Esophagus squamous epithelium (tissue), 5 donors: ENCODE data around the gene FYN. TPM values are rescaled to one million over a fixed set of nuclear protein-coding genes. Genes with fewer than 3 reads are reported as not detected.

Source experiments
- DNase-seq: peaks from one replicate; lab custom pipeline; 2025; lab: John Stamatoyannopoulos, UW
- H3K27ac ChIP-seq, 4 donors: fragments of 200-600 bp; sonication (generic); one replicate each; pipeline ENCODE4 v1.5.1; 2016 to 2019; ENCODE audit warnings: mild to moderate bottlenecking in 1 of 4
- H3K27me3 ChIP-seq, 4 donors: fragments of 200-600 bp; sonication (generic); 1 replicate in 3 of 4; 2 replicates in 1 of 4; pipeline versions ENCODE4 v1.5.1 to v1.6.0; 2017 to 2021; ENCODE audit warnings: antibody characterized with exemption in 1 of 4
- H3K36me3 ChIP-seq, 3 donors: fragments of 200-600 bp; sonication (generic); one replicate each; pipeline ENCODE4 v1.5.1; 2016 to 2019
- H3K4me1 ChIP-seq, 3 donors: fragments of 200-600 bp; sonication (generic); one replicate each; pipeline ENCODE4 v1.5.1; 2017 to 2019
- H3K4me3 ChIP-seq, 4 donors: fragments of 200-600 bp; sonication (generic); 1 replicate in 3 of 4; 2 replicates in 1 of 4; pipeline ENCODE4 v1.5.1; 2016 to 2019; ENCODE audit warnings: mild to moderate bottlenecking in 2 of 4, moderate library complexity in 1 of 4
- H3K9me3 ChIP-seq, 3 donors: fragments of 200-600 bp; sonication (generic); one replicate each; pipeline ENCODE4 v1.5.1; 2016 to 2019
- CTCF ChIP-seq, 6 experiments: fragments of 450-650 bp in 4 of 6; fragments of 200-600 bp in 2 of 6; sonication (generic) in 2 of 6; IDR thresholded peaks; one replicate each; pipeline ENCODE4 v1.5.1; 2016 to 2019; ENCODE audit warnings: antibody characterized with exemption in 6 of 6, mild to moderate bottlenecking in 4 of 6, moderate library complexity in 4 of 6
- POLR2A ChIP-seq, 4 donors: fragments of 450-650 bp; IDR thresholded peaks; one replicate each; pipeline ENCODE4 v1.6.1; 2017; ENCODE audit warnings: antibody characterized with exemption in 4 of 4, mild to moderate bottlenecking in 4 of 4, moderate library complexity in 3 of 4
- WGBS, 2 donors: methylation state at CpG; one replicate each; pipeline ENCODE4 v1.1.5; 2018; 5-methylcytosine and 5-hydroxymethylcytosine counted together
- intact Hi-C: fragments of 100-400 bp; cut with DNase I; formaldehyde crosslinking; loops from one replicate; pipeline ENCODE4 v1.15.0; 2022
- total RNA-seq, 4 donors: library from RNA; depleted of rRNA; stranded (reverse); fragments of >200 nt; gene quantifications; one replicate each; pipeline ENCODE4 v1.1.0, GENCODE V29; 2016
- donor health status: DM: yes; HTN: yes; CAD: no.

Gene FYN
- total RNA-seq, 4 donors from 2014 or later = 11.8 to 54.6 (median 21.4) TPM

- H3K4me3 ChIP-seq = no peak overlapping the region
- TF ChIP-seq POLR2A (IDR thresholded peaks at IDR 0.05) (no peak), CTCF (IDR thresholded peaks at IDR 0.05) (no peak)
- intact Hi-C loops = no loop called here
- H3K4me1 ChIP-seq = peaks cover 0 to 26% (median 2%) of the 10 kb centered on the region in 3 donors
- no peak for DNase-seq
- no peaks in the 10 kb centered on the region for H3K27me3 ChIP-seq
- no peaks in the 10 kb centered on the region for H3K36me3 ChIP-seq
- H3K27ac ChIP-seq = peak overlapping the region in 2 of 4 donors; percentile 22 to 72
- no peaks in the 10 kb centered on the region for H3K9me3 ChIP-seq
Measured at GRCh38 chr6:111752476-111752875, 120.8 kb downstream of the FYN start.

DNA sequence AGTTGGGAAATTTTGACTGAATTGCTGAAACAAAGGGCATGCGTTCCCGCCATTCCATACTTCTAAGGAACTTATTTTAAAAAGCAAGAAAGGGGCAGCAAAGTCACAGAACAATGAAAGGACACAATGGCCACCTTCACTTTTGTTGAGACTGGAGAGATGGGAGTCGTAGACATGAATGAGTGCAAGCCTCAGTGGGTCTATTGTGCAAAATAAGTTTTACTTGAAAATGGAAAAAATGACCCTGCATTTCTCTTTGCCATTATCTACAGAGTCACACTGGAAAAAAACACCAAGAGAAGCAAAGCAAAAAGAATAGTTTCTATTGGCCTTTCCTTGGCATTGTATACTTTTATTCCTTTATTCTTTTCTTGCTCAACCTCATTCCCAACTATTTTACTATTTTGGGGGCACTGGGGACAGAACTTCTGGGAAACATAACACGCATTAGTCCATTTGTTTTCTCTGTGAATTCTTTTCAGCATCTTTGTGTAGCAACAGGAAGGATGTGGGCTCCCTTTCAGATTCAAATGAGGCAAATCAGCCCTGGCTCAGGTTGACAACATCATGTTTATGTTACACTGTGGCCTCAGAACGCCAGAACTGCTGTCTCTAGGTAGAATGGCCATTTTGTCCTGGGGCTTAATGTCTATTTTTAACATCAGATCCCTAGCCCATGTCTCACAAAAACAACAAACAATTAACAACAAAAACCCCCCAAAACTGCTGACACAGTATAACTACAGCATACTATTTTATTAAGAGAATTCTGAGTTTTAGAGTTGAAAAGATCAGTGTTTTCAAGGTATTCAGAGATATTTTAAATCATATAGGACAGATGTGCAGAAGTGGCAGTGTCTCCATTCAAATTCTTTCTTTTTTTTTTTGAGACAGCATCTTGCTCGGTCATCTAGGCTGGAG lies 122.2 kb downstream of the FYN start:
- Histone ChIP-seq H3K9me3 (no peaks in the 10 kb centered on the region), H3K36me3 (no peaks in the 10 kb centered on the region), H3K27me3 (no peaks in the 10 kb centered on the region), H3K4me3 (no peak overlapping the region), H3K4me1 (peaks cover 0 to 35% (median 3%) of the 10 kb centered on the region in 3 donors), H3K27ac (peak overlapping the region; percentile 9 to 72 (median 50))
- TF ChIP-seq POLR2A (IDR thresholded peaks at IDR 0.05) (peak in 1 of 4 donors; percentile 33), CTCF (IDR thresholded peaks at IDR 0.05) (no peak)
- intact Hi-C loops = no loop called here
- DNase-seq = no peak
- 65 to 67% methylated on average over 6 of the region's 6 CpGs for WGBS, 2 donors

DNA sequence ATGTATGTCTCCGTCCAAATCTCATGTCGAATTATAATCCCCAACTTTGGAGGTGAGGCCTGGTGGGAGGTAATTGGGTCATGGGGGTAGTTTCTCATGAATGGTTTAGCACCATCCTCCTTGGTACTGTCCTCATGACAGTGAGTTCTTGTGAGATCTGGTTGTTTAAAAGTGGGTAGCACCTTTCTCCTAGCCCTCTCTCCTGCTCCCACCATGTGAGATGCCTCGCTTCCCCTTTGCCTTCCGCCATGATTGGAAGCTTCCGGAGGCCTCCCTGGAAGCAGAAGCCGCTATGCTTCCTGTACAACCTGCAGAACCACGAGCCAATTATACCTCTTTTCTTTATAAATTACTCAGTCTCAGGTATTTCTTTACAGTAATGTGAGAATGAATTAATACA lies 123.1 kb downstream of the FYN start:
- 86 to 88% methylated on average over 7 of the region's 7 CpGs for WGBS, 2 donors
- Histone ChIP-seq H3K4me3 (no peak overlapping the region), H3K36me3 (no peaks in the 10 kb centered on the region), H3K9me3 (no peaks in the 10 kb centered on the region), H3K27me3 (no peaks in the 10 kb centered on the region), H3K4me1 (peaks cover 0 to 43% (median 3%) of the 10 kb centered on the region in 3 donors), H3K27ac (peak overlapping the region in 3 of 4 donors; percentile 11 to 72 (median 14))
- TF ChIP-seq CTCF (IDR thresholded peaks at IDR 0.05) (no peak), POLR2A (IDR thresholded peaks at IDR 0.05) (no peak)
- DNase-seq = no peak
- intact Hi-C loops = no loop called here

DNA sequence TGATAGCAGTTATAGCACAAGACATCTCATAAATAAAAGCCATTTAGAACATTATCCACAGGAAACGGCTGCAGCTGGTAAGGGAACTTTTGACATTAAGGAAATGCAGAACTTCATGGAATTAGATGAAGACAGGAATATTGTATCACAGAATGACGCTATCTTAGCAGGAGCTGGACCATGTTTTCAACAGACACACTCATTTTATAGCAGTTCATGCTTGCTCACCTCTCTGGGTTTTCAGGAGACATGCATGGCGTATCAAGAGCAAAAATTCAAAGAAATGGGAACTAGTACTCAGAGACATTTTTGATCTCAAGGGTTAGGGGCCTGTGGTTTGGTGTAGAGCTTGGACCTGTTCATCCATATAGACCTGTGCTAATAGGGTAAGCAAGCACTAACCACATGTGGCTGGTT lies 125.0 kb downstream of the FYN start:
- 71 to 85% methylated on average over 3 of the region's 3 CpGs for WGBS, 2 donors

More for the DNA sequence above, 125.0 kb downstream of the FYN start:
- Histone ChIP-seq H3K36me3 (no peaks in the 10 kb centered on the region), H3K4me1 (peaks cover 0 to 56% (median 19%) of the 10 kb centered on the region in 3 donors), H3K27me3 (no peaks in the 10 kb centered on the region), H3K27ac (peak overlapping the region in 1 of 4 donors; percentile 15), H3K9me3 (no peaks in the 10 kb centered on the region), H3K4me3 (no peak overlapping the region)
- no peak for DNase-seq
- TF ChIP-seq POLR2A (IDR thresholded peaks at IDR 0.05) (no peak), CTCF (IDR thresholded peaks at IDR 0.05) (no peak)
- intact Hi-C loops = no loop called here
